Sigmoid colon (tissue), 4 donors: ENCODE data around the gene NRF1.

Experiments
- POLR2A ChIP-seq, 2 donors: fragments of 450-650 bp; IDR thresholded peaks; one replicate each; pipeline ENCODE4 v1.6.1; 2016; ENCODE audit warnings: antibody characterized with exemption in 2 of 2, mild to moderate bottlenecking in 2 of 2, moderate library complexity in 2 of 2
- POLR2AphosphoS5 ChIP-seq, 4 donors: sonication (generic); formaldehyde crosslinking; IDR thresholded peaks; one replicate each; pipeline ENCODE4 v1.6.1; 2017; ENCODE audit warnings: antibody characterized with exemption in 4 of 4
- TF ChIP-seq, protein P1 (sequence below), 4 experiments: fragments of 450-650 bp in 3 of 4; fragments of 200-600 bp in 1 of 4; IDR thresholded peaks; one replicate each; pipeline ENCODE4 v1.5.1; 2016 to 2019; ENCODE audit warnings: antibody characterized with exemption in 4 of 4, mild to moderate bottlenecking in 3 of 4, moderate library complexity in 2 of 4

GRCh38 chr7:129774359-129774758 is 162.8 kb downstream of the NRF1 start:
- TF ChIP-seq POLR2AphosphoS5 (IDR thresholded peaks at IDR 0.05) = no peak
- no peak for TF ChIP-seq POLR2A (IDR thresholded peaks at IDR 0.05)
- TF ChIP-seq, protein P1, sequence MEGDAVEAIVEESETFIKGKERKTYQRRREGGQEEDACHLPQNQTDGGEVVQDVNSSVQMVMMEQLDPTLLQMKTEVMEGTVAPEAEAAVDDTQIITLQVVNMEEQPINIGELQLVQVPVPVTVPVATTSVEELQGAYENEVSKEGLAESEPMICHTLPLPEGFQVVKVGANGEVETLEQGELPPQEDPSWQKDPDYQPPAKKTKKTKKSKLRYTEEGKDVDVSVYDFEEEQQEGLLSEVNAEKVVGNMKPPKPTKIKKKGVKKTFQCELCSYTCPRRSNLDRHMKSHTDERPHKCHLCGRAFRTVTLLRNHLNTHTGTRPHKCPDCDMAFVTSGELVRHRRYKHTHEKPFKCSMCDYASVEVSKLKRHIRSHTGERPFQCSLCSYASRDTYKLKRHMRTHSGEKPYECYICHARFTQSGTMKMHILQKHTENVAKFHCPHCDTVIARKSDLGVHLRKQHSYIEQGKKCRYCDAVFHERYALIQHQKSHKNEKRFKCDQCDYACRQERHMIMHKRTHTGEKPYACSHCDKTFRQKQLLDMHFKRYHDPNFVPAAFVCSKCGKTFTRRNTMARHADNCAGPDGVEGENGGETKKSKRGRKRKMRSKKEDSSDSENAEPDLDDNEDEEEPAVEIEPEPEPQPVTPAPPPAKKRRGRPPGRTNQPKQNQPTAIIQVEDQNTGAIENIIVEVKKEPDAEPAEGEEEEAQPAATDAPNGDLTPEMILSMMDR (IDR thresholded peaks at IDR 0.05) = no peak
